Measurements from ENCODE around the gene YDJC.
"Not testable (repeated sequence)": the region's sequence is repeated elsewhere in the genome, so short reads cannot be mapped to it uniquely, and the experiment has no call there.

YDJC gene

GRCh38 chr22:21650823-21651520 lies 21.1 kb upstream of the YDJC start:
- DNase-seq = no peak

GRCh38 chr22:21650280-21650679 lies 20.5 kb upstream of the YDJC start:
- DNase-seq = no peak

GRCh38 chr22:21646608-21647590 lies 17.1 kb upstream of the YDJC start:
- DNase-seq = peak; percentile 63

- DNase-seq = not testable (repeated sequence)
Observed at GRCh38 chr22:21645513-21645912, 15.7 kb upstream of the YDJC start.

- no peak for DNase-seq
Observed at GRCh38 chr22:21643533-21644357, 13.9 kb upstream of the YDJC start.

- DNase-seq = peak; percentile 46
Observed at GRCh38 chr22:21642584-21643448, 13.0 kb upstream of the YDJC start.

- peak; percentile 89 for DNase-seq
Observed at GRCh38 chr22:21641789-21642583, 12.2 kb upstream of the YDJC start, which contains the start of gene SDF2L1. Gene SDF2L1, plus strand, starts transcription at chr22:21642302. Its CDS starts 35 bp downstream, at chr22:21642337.

- peak; percentile 21 for DNase-seq
Observed at GRCh38 chr22:21641417-21641788, 11.6 kb upstream of the YDJC start.

GRCh38 chr22:21640810-21641209 lies 11.0 kb upstream of the YDJC start:
- no peak for DNase-seq

- DNase-seq = no peak
Observed at GRCh38 chr22:21639359-21639758, 9.5 kb upstream of the YDJC start.

GRCh38 chr22:21637450-21637849 lies 7.6 kb upstream of the YDJC start:
- DNase-seq = not testable (repeated sequence)

- DNase-seq = no peak
Observed at GRCh38 chr22:21636629-21637218, 6.9 kb upstream of the YDJC start.

- DNase-seq = no peak
Observed at GRCh38 chr22:21635771-21636510, 6.1 kb upstream of the YDJC start.

GRCh38 chr22:21634844-21635243 lies 5.0 kb upstream of the YDJC start:
- DNase-seq = no peak

GRCh38 chr22:21634081-21634480 lies 4.3 kb upstream of the YDJC start:
- DNase-seq = no peak

GRCh38 chr22:21633481-21633880 lies 3.7 kb upstream of the YDJC start:
- DNase-seq = no peak

GRCh38 chr22:21632931-21633330 lies 3.1 kb upstream of the YDJC start:
- DNase-seq = no peak

- no peak for DNase-seq
Observed at GRCh38 chr22:21632237-21632895, 2.5 kb upstream of the YDJC start, which contains the start of gene CCDC116. Gene CCDC116, plus strand, starts transcription at chr22:21632760. Its CDS starts 422 bp downstream, at chr22:21633182.

- DNase-seq = no peak
Observed at GRCh38 chr22:21631025-21631424, 1.2 kb upstream of the YDJC start.

Data from kidney glomerular epithelial cell (primary cell).